HepG2 (cell line): ENCODE measurements around the gene CDC6.

Experiments
- ATRX ChIP-seq: sonication (generic); formaldehyde crosslinking; IDR thresholded peaks from 2 replicates; pipeline ENCODE4 v1.4.0; 2020; ENCODE audit warnings: missing genetic modification reagents, borderline replicate concordance
- CC2D1A ChIP-seq: sonication (generic); formaldehyde crosslinking; IDR thresholded peaks from 2 replicates; pipeline ENCODE4 v1.8.1; 2023; ENCODE audit warnings: mild to moderate bottlenecking, missing genetic modification reagents
- POLR2A ChIP-seq, 2 experiments: IDR thresholded peaks; 2 replicates each; pipeline ENCODE4 v1.6.1; 2011; ENCODE audit warnings: low read depth in 2 of 2, low read length in 2 of 2, mild to moderate bottlenecking in 1 of 2, moderate library complexity in 1 of 2; ENCODE audit not compliant: insufficient read depth in 1 of 2
- TF ChIP-seq, protein P1 (sequence below): sonication (generic); formaldehyde crosslinking; IDR thresholded peaks from 2 replicates; pipeline ENCODE4 v1.5.0; 2020; ENCODE audit warnings: mild to moderate bottlenecking, missing genetic modification reagents, moderate library complexity

DNA sequence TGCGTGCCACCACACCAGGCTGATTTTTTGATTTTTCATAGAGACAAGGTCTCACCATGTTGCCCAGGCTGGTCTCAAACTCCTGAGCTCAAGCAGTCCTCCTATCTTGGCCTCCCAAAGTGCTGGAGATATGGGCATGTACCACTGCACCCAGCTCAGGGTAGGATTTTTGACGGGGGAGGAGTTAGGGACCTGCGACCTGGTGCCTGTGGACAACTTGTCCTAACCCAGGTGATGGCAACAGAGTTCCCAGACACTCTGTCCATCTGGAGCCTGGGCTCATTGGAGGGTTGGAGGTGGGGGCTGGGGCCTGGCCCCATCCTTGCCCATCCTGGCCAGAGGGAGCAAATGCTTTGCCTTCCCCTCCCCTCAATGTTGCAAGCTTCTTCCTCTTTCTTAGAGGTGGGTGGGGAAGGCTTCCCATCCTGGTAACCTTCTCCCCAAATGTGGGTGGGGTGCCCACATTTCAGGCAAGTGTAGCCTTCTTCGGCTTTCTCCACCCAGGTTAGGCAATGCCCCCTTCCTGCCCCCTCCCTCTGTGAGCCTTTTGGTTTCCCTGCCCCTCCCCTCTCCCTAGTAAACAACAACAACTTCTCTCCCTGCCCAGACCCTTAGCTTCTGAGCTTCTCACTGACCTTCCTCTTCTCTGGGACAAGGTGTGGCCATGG is 46.2 kb downstream of the CDC6 start:
- TF ChIP-seq, protein P1, sequence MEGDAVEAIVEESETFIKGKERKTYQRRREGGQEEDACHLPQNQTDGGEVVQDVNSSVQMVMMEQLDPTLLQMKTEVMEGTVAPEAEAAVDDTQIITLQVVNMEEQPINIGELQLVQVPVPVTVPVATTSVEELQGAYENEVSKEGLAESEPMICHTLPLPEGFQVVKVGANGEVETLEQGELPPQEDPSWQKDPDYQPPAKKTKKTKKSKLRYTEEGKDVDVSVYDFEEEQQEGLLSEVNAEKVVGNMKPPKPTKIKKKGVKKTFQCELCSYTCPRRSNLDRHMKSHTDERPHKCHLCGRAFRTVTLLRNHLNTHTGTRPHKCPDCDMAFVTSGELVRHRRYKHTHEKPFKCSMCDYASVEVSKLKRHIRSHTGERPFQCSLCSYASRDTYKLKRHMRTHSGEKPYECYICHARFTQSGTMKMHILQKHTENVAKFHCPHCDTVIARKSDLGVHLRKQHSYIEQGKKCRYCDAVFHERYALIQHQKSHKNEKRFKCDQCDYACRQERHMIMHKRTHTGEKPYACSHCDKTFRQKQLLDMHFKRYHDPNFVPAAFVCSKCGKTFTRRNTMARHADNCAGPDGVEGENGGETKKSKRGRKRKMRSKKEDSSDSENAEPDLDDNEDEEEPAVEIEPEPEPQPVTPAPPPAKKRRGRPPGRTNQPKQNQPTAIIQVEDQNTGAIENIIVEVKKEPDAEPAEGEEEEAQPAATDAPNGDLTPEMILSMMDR (CRISPR knock-in tag): no peak
- TF ChIP-seq CC2D1A (CRISPR knock-in tag) (no peak), POLR2A (IDR thresholded peaks at IDR 0.05; ENCODE audit: insufficient read depth in 1 of 2, low read depth in 2 of 2, low read length in 2 of 2) (no peak), ATRX (CRISPR knock-in tag) (no peak)
